ENCODE data around the gene NXF1. TPM values are rescaled to one million over a fixed set of nuclear protein-coding genes. Genes with fewer than 3 reads are reported as not detected.
"Not testable (repeated sequence)": the region's sequence is repeated elsewhere in the genome, so short reads cannot be mapped to it uniquely, and the experiment has no call there.

The NXF1 gene
- total RNA-seq, 1 donor from 2014 or later = 94.6 TPM

DNA sequence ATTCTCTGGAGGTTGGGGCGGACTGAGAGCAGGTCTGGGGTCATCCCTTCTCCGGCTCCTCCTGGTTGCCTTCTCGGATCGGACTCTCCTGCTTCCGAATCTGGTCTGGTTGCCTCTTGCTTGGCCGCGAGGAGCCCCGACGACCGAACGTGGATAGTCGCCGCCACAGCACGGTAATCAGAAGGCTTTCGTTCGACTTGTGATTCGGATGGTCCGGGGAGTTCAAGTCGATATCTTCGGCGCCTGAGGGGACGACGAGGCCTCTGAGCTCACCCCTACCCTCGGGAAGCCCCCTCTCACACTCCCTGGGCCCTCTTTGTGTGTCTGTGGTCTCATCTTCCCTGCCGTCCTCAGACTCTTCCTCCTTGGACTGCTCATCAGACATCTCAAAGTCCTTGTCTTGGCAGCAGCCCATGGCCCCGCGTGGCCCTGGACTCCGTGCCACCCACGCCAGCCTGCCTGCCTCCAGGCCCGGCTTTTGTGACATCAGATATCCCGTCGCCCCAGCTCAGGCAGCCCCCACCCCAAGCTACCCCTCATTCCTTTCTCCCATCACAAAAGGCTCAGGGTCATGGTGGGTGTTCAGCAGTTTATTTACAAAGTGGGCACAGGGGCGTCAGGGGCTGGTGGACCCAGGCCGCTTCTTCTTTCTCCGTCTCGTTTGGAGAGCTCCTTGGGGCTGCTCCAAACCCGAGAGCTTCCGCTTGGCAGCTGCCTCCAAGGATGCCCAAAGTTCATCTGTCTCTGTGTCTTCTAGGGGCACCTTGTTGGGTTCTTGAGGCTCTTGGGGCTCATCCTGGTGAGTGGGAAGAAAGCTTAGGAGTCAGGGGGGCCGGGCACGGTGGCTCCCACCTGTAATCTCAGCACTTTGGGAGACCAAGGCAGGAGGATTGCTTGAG lies 27.3 kb upstream of the NXF1 start, which contains the start of gene TEX54:
Gene TEX54, minus strand, starts transcription at position 506 of the 899 bp plus-strand sequence.
- no peak for DNase-seq (ENCODE audit: low spot score)

DNA sequence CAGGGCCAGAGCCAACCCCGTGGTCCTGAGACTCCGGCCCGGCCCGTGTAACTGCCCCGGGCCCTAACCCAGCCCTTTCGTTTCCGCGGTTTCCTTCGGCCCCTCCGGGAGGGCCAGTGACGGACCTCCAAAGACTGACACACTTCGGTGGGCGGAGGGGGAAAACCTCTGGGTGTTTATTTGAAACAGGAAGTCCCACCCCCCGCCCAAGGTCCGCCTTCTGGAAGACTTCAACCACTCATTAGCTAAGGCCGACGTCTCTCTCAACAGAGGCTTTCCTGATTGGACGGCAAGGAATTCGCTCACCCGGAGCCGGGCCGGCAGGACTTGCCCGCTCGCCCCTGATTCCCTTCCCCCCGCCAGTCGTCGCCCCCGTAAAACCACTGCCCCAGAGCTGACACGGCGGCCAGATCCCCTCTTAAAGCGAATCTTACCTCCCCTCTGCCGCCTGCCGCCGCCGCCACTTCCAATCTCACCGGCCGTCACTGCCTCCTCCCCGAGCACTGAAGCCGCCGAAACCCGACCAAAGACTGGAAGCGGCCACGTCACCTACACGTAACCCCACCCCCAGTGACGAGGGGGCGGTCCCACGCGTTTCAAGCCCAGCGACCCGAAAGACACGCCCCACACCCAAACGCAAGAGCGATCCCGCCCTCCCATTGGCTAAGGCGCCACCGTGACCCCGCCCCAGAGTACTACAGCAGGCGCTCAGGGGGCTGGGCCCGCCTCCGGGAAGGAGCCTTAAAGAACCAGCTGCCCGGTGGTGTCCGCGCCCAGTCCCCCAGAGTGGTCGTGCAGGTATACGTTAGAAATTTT lies 26.5 kb upstream of the NXF1 start, which contains the start of gene STX5:
Gene STX5, minus strand, starts transcription at position 532 of the 816 bp plus-strand sequence. CDS start 808 bp downstream, outside the sequence.
- peak; percentile 100 for DNase-seq (ENCODE audit: low spot score)

DNA sequence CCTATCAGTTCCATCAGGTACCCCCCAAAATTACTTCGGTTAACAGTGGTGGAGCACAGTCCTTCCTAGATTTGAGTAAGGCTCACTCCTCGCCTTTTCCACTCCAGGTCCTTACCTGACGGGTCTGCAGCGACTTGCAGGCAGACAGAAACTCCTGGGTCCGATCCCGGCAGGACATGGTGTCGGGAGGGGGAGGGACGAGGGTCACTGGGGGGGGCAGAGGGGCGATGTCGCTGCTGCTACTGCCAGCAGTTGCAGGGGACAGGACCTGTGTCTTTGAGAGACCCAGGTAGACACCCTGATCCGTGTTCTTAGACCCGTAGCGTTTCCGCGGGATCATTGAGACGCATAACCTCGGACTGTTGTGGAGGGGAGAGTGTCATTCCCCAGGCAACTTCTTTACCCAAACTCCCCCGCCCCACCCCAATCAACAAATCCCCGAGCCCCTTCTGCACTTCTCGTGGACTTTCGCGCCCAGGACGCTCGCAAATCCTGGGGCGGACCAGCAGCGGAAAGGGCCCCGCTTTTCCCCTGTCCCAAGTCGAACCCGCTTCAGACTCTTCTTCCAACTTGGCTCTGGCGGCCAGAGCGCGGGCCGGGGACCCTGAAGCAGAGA lies 25.8 kb upstream of the NXF1 start:
- DNase-seq (ENCODE audit: low spot score) = no peak

DNA sequence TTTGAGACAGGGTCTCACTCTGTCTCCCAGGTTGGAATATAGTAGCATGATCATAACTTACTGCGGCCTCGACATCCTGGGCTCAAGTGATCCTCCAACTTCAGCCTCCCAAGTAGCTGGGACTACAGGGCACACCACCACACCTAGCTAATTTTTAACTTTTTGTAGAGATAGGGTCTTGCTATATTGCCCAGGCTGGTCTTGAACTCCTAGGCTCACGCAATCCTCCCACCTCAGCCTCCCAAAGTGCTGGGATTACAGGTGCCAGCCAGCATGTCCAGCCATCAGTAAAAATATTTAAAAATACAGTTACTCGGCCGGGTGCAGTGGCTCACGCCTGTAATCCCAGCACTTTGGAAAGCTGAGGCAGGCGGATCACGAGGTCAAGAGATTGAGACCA lies 22.9 kb upstream of the NXF1 start:
- DNase-seq (ENCODE audit: low spot score) = not testable (repeated sequence)

DNA sequence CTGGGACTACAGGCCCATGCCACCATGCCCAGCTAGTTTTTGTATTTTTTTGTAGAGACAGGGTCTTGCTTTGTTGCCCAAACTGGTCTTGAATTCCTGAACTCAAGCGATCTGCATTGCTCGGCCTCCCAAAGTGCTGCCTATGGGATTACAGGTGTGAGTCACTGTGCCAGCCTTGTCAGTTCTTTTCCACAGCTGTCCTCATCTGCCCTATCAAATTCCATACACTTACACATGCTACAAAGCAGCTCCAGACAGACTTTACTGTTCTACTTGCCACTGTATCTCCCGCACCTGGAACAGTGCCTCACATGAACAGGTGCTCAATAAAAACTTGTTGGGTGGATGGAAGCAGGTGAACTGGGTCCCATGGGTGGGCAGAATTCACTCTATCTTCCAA lies 18.4 kb upstream of the NXF1 start:
- DNase-seq (ENCODE audit: low spot score) = no peak

DNA sequence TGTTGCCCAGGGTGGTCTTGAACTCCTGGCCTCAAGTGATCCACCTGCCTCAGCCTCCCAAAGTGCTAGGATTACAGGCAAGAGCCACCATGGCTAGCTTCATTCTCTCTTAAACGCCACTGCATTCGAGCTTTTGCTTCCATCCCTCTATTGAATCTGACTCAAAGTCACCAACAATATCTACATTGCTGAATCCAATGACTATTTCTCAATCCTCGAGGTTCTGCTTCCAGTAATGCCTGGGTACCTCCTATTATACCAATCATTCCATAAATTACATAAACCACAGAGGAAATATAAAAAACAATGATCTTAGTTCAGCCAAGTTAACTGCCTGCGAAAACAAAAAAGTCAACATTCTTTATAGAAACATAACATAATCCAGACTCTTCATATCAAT lies 11.9 kb upstream of the NXF1 start:
- no peak for DNase-seq (ENCODE audit: low spot score)

DNA sequence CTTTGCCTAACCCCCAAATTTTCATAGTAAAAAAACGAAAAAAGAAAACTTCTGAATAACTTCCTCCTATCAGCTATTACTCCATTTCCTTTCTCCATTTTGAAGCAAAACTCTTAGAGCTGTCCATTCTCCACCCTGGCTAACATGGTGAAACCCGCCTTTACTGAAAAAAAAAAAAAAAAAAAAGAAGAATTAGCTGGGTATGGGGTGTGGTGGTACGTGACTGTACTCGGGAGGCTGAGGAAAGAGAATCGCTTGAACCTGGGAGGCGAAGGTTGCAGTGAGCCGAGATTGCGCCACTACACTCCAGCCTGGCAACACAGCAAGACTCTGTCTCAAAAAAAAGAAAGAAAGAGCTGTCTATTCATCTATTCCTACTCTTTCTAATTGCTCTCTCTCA lies 11.3 kb upstream of the NXF1 start:
- DNase-seq (ENCODE audit: low spot score) = no peak

DNA sequence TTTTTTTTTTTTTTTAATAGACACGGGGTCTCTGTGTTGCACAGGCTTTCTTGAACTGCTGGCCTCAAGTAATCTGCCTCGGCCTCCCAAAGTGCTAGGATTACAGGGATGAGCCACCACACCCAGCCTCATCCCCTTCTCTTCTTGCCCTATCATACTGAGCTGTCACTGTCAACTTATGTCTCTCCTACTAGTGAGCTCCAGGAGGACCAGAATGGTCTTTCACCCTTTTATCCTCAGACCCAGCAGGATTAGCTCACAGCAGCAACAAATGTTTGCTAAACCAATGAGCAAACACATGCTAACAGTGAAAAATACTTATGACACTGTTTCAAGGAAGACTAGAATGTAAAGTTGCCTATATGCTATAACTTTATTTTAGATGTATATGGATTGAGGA lies 6.4 kb upstream of the NXF1 start:
- DNase-seq (ENCODE audit: low spot score) = no peak

DNA sequence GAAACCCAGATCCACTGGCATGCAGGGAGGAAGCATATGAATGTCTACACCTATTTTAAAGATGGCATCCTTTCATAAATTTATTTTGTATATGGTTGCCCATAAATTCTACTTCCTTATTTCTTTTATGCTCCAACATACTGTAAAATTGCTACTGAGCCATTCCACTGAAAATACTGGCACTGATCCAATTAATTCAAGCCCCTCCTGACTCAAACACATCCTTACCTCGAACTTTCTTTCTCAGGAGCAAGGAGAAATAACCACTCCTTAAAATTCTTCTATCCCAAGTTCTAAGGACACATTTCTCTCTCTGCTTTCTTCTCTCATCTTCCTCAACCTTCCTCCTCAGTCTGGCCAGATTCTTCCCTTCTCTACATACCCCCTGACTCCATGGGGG lies 5.5 kb upstream of the NXF1 start:
- no peak for DNase-seq (ENCODE audit: low spot score)

DNA sequence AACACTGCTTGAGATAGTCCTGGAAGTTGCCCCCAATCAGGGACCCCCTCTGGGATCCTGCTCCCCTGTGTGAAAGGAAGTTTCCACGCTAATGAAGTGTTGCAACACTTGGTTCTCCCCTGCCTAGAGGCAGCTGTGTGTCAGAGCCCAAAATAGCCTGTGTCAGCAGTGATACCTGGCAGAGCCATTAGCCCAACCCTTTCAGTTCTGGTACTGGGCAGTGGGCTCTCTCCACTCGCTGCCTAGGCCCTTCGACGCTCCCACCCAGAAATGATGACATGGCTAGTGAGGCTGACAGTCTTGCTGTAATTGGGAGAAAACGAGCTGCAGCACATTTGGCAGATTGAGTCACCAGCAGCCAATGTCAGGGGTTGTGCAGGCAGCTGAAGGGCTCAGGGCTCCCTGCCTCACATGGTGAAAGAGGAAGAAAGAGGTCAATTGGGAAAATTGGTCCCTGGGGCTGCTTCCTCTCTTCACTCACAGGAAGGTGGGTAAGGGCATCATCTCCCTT lies 1.4 kb upstream of the NXF1 start:
- DNase-seq (ENCODE audit: low spot score) = no peak

DNA sequence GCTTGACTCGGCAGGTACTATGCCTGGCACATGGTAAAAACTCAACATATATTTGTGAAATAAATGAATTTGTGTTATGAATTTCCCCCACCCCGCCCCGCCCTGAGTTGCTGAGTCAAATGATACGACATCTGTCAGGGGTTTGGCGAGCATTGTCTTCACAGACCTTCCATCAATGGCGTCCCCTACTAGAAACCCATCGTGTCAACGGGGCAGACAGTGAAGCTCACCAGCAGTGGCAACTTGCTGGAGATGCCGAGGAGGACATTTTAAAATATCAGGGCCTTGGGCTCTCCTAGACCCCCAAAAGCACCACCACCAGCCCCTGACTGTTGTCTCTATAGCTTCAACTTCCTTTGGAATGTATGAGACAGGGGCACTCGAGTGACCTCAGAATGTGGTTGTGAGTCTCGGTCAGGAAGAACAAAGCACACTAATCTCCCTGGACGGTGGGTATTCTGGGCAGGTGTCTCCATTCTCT lies 761 bp upstream of the NXF1 start:
- no peak for DNase-seq (ENCODE audit: low spot score)

DNA sequence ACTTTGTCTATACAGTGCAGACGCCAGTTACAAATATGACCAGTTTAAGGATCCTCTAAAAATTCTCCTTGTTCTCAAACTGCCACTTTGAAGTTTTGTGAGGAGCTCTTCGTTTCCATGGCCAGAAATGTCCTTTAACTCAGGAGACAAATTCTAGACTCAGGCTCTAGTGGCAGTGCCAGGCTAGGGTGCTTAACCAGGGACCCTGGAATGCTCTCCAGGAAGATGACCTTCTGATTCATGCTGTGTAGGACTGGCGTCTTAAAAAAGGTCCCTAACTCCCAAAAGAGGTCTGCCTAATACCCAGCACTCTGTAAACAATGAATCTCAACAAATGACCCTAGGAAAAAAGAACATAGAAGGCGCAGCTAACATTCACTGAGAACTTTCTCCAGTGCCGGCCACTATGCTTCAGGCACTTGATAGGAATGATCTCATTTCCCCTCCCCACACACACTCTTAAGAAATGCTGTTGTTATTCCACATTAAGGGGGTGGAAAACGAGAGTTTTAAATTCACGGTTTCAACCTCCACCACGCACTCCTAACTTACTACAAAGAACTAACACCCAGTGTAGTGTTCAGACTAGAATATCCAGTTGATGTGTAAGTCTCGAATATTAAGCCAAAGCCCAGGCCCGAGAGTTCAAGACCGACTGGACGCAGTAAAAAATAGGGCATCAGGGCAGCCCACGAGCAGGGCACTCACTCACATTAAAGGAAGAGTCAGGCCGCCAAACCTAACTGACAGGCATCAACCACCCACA lies 747 bp downstream of the NXF1 start:
- no peak for DNase-seq (ENCODE audit: low spot score)

DNA sequence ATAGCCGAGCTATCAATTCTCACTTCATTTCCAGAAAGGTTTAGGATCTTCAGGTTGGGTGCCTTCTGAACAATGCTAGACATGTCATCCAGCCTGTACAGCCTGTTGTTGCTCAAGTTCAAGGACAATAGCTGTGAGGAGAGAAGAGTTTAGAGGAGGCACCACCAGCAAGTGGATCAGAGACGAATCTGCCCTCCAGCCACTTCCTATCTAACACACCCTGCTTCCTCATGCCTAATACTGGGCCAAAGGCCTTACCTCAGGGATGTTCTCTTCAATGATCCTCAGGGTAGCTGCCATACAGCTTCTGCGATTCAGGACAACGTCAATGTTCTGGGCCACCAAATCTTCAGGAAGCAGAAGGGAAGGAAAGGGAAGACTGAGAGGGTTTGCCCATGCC lies 4.2 kb downstream of the NXF1 start:
- DNase-seq (ENCODE audit: low spot score) = no peak

DNA sequence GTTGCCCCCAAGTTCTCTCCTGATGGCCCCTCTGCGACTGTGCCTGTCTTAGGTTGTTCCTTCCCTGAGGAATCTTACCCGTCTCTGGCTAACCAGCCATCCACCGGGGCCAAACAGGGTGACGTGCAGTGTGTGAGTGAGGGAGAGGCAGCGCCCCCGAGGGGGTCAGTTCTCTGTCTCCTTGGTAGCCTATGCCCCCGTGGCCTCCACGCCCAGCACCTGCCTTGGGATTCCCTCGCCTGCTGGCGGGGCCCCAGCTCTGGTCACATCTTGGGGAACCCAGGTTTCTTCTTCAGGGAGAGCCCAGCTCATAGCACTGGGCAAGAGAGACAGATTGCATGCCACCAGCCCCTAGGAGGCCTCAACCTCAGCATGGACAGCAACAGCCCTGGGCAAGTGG lies 5.8 kb downstream of the NXF1 start:
- no peak for DNase-seq (ENCODE audit: low spot score)

DNA sequence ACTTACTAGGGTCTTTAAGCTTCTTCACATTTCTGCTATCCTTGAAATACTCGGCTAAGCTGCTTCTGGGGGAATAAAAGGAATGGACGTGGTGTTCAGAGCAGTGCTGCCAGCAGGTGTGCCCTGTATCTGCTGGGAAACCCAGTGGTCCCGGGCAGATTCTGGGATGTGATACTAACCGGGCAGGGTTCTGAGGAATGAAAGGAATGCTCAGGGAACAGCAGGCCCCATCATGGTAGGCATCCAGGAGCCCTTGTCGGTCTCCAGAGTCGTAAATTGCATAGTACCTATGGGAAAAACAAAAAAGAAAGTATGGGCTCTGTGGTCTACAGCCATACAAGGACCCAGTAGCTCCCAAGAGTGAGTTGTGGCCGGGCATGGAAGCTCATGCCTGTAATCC lies 9.0 kb downstream of the NXF1 start:
- no peak for DNase-seq (ENCODE audit: low spot score)

DNA sequence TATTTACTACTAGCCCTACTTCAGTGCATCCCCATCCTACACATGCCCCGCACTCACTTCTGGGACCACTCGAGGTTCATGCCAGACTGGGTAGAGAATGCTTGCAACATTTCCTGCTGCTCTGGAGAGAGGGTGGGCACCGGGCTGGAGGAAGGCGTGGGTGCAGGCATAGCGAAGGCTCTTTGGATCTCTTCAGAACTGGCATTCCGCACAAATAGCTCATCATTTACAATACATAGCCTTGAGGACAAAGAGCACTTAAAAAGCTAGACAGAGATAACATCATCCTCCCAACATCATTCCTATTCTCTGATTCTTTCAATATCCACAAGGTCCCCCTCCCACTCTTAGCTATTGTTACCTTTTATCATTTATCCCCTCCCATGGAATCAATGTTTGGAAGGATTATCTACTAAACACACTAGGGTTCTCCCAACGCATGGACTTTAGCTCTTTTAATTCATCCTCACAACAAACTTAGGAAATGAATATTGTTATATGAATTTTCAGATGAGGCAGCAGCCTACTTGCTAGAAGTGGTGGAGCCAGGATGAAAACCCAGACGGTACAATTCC lies 11.0 kb downstream of the NXF1 start:
- DNase-seq (ENCODE audit: low spot score) = no peak

DNA sequence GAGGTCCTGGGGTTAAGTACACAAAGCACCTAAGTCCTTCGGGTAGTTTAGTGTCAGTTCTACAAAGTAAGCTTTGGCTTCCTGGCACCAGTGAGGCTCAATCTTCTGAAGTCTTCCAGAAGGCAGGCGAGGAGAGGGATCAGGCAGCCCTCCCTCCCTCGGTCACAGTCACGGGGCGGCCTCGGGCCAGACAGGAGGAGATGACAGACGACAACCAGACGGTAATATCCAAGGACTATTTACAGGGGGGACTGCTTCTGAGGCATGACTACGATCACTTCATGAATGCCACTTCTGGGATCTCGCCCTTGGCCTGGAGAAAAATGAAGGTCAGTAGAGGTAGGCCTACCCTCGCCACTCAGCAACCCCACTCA lies 13.1 kb downstream of the NXF1 start:
- DNase-seq (ENCODE audit: low spot score) = no peak

DNA sequence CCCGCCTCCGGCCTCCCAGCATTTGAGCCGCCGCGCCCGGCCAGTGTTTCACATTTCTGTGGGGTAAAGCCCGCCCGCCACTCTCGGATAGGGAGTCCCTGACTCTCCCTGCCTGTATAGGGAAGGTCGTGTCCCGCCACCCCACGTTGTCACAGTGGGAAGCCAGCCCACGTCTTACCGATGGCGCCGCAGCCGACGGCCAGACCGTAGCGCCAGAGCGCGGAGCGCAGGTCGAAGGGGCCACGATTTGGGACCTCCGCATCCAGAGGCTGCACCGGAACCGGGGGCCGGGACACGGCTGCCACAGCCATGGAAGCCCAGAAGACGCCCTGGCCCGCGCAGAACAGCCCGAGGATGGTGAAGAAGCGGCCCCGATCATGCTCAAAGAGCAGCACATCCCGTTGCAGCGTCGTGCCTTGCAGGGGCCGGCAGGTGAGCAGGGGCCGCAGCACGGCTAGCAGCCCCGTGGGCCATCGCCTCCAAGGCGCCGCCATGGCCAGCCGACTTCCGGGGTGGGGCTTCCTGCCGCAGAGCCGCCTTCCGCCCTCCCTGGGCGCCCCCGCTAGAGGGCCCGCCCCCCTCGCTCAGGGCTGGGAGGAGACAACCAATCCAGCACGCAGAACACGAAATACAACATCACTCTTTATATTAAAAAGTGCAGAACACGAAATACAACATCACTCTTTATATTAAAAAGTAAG lies 13.6 kb downstream of the NXF1 start, which contains the start of gene TMEM223:
Gene TMEM223, minus strand, starts transcription at position 506 of the 701 bp plus-strand sequence. Its CDS starts 12 bp downstream, at position 494.
- peak; percentile 88 for DNase-seq (ENCODE audit: low spot score)

DNA sequence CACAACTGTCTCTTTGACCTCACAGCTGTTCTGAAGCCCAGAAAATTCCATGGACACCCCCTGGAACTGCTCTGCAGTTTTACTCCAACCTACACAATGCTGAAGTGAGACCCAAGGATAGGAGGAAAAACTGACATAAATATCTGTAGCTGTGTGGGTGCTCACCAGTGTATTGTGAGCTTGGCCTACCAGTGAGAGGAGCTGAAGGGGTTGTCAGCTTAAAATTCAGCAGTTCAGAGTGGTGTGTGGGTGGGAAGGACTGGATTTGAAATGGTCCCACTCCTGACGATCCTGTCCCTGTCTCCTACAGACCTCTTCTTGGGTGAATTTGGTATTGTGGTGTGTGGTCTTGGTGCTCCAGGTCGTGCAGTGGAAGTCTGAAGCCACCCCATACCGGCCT lies 15.7 kb downstream of the NXF1 start:
- DNase-seq (ENCODE audit: low spot score) = no peak

DNA sequence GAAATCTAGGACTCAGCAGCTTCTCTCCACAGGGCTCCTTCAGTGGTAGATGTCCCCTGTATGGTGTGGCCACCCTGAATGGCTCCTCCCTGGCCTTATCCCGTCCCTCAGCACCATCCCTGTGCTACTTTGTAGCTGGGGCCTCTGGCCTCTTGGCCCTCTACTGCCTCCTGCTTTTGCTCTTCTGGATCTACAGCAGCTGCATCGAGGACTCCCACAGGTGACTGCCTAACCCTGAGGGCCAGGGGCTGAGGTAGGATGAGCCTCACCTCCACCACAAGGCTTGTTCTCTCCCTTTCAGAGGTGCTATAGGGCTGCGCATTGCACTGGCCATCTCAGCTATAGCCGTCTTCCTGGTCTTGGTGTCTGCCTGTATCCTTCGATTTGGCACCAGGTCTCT lies 16.2 kb downstream of the NXF1 start:
- DNase-seq (ENCODE audit: low spot score) = no peak

Data from ureter (tissue), 1 donor.